SIG-M5 treated with dmso at 0.1 percent for 504 hours (cell line): ENCODE measurements around the gene CDK15.
"Not testable (repeated sequence)": the region's sequence is repeated elsewhere in the genome, so short reads cannot be mapped to it uniquely, and the experiment has no call there.

Experiments used
- DNase-seq: peaks from one replicate; lab custom pipeline; 2025; ENCODE audit not compliant: unreplicated experiment; lab: John Stamatoyannopoulos, UW

CDK15 gene

DNA sequence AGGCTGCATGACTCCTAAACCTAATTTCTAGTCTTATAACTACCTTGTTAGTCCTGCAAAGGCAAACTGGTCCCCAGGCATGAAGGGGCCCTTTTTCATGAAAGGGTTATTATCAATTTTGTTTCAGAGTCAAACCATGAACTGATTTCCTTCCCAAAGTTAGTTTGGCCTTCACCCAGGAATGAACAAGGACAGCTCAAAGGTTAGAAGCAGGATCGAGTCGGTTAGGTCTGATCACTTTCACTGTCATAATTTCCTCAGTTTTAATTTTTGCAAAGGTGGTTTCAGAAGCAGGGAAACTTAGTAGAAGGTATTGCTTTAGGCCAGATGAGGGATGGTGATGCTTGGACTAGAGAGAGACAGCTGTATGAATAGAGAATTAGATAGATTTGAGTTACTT is 16.9 kb upstream of the CDK15 start:
- no peak for DNase-seq

GRCh38 chr2:201790291-201790690 is 16.0 kb upstream of the CDK15 start:
- DNase-seq: no peak

GRCh38 chr2:201790989-201791388 is 15.3 kb upstream of the CDK15 start:
- DNase-seq: no peak

GRCh38 chr2:201793631-201794030 is 12.7 kb upstream of the CDK15 start:
- no peak for DNase-seq

GRCh38 chr2:201794294-201794693 is 12.0 kb upstream of the CDK15 start:
- DNase-seq: no peak

DNA sequence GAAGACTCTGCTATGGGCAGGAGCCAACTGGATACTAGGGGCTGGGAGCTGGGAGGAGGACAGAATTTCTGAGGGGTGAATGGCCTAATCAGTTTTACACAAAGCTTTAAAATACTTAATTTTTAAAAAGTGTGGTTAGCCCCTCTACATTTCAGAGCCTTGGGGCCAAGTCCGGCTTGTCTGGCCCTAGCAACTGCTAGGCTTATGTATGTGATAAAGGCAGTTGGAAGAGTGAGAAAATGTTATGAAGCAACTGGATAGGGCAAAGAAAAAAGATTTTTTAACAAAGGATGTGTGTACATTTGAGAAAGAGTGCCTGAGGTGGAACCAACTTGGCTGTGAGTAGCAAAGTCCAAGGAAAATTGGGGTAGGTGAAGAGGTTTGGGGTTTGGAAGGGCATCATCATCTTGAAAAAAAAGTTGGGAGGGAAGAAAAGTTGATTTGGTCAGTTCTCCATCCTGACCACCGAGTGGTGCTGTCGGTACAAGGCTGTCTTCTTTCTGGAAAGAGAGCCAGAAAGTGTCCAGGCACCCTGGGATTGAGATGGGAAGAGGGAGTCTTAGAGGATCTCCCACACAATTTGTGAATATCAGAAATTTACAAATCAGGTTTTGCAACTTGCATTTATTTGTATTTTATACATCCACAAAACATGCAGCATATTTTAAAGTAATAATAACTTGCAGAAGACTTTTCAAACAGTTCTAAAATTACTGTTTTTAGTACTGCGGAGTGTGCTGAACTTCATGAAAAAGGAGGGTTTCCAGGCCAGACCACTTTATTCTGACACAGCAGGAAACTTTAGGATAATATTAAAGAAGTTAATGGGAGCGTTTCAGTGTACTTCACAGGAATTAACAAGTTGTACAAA is 10.5 kb upstream of the CDK15 start:
- peak; percentile 25 for DNase-seq

- DNase-seq: no peak
Observed at GRCh38 chr2:201796478-201796865, 9.9 kb upstream of the CDK15 start.

DNA sequence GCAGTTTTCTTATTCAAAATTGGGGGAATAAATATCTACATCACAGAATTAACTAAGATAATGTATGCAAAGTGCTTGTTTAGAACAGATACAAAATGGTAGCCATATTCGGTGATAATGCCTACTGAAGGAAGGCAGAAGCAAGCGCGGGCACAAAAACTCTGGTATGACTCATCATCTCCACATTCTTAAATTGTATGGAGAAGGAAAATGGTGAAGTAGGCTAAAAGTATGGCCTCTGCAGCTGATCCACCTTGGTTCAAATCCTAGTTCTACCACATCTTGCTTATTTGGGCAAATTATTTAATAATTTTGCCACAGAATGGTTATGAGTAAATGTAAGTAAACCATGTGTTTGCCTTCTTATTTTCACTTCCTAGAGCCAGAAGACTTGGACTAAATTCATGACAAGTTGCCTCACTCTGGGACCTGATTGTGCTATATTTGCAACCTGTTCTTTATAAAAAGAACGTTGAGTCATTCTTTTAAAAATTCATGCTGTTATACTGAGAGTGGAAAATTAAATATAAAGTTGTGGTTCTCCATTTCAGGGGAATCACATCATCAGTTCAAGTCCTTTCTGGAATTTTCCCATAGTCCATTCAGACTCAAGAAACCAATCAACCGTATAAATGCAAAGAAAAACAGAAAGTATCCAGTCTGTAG is 9.0 kb upstream of the CDK15 start:
- peak; percentile 7 for DNase-seq

- no peak for DNase-seq
Observed at GRCh38 chr2:201798252-201798913, 8.0 kb upstream of the CDK15 start.

- peak; percentile 21 for DNase-seq
Observed at GRCh38 chr2:201798914-201799285, 7.4 kb upstream of the CDK15 start.

DNA sequence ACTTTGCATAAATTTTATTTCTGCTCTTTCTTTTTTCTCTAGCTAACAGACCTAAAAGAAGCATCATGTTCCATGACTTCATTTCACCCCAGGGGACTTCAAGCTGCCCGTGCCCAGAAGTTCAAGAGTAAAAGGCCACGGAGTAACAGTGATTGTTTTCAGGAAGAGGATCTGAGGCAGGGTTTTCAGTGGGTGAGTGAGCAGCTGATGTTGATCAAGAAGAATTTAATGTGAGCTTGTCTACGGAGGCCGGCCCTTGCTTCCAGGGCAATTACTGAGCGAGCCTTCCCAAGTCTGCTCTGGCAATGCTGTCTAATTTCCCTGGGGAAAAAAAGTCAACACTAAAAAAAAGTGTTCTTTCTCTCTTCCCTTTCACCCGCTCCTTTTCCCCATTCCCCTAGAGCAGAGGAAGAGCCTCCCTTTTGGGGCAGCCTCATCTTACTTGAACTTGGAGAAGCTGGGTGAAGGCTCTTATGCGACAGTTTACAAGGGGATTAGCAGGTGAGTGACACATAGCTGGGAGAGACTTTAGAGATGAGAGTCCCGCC is 1.2 kb downstream of the CDK15 start:
- no peak for DNase-seq

GRCh38 chr2:201808027-201808426 is 1.7 kb downstream of the CDK15 start:
- DNase-seq: no peak

- DNase-seq: no peak
Observed at GRCh38 chr2:201809633-201810032, 3.3 kb downstream of the CDK15 start.

DNA sequence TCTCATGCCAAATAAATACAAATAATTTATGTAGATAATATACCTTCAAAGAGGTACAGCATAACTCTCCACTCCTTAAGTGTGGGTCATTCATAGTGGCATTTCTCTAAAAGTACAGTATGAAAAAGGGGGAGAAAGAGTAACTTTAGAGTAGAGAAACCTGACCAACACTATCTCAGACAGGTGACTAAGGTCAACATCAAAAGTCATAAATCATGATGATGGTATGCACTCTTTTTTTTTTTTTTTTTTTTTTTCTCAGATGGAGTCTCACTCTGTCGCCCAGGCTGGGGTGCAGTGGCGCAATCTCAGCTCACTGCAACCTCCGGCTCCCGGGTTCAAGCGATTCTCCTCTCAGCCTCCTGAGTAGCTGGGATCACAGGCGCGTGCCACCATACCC is 4.3 kb downstream of the CDK15 start:
- DNase-seq: not testable (repeated sequence)

DNA sequence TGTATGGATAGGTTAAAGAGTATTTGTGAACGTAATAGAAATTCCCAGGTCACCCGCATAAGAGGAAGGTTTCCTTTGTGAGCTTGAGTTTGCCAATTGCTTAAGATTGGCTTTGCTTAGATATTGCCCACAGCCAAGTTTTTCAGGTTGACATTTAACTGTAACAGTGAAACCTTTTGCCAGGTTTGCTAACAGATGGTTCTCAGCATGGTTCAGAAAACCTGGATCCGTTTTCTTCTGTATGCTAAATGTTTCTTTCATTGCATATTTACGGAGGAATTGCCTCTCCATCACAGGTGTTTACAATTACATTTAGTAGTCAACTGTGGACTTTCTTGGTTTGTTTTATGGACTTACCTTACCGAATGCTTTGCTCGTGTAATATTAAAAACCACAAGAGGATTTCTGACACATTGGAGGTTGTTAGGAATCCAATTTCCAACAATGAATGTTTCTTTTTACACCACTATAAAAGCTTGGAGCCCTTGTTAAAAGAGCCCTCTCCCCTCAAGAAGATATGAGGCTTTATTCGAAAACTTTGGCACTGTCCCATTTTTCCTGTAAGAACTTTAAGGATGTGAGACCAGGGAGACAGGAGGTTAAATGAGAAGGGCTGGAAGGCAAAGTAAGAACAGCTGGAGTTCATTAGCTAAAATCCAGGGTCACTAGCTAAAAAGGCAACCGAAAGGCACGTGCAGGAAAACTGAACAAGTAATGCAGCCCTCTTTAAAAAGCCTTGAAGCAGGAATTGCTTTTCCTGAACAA is 7.8 kb downstream of the CDK15 start:
- DNase-seq: no peak

DNA sequence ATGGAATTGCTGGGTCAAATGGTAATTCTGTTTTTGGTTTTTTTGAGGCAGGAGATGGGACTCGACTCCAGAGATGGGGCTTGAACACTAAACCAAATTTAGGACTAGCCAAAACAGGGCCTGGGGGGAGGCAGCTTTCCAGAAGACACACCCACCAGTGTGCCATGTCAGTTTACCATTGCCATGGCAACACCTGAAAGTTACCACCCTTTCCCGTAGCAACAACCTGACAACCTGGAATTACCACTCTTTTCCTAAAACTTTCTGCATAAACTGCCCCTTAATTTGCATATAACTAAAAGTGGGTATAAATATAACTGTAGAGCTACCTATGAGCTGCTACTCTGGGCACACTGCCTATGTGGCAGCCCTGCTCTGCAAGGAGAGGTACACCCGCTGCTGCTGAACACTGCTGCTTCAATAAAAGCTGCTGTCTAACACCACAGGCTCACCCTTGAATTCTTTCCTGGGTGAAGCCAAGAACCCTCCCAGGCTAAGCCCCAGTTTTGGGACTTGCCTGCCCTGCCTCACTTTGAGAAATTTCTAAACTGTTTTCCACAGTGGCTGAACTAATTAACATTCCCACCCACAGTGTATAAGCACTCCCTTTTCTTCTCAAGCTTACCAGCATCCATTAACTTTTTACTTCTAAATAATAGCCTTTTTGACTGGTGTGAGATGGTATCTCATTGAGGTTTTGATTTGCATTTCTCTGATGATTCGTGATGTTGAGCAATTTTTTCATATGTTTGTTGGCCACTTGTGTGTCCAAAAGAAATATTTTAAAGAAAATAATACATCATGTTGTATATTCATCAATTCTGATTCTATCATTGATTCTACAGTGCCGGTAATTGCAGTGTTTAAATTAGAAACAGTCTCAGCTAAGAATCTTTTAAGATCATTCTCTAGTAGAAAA is 10.6 kb downstream of the CDK15 start:
- DNase-seq: no peak

DNA sequence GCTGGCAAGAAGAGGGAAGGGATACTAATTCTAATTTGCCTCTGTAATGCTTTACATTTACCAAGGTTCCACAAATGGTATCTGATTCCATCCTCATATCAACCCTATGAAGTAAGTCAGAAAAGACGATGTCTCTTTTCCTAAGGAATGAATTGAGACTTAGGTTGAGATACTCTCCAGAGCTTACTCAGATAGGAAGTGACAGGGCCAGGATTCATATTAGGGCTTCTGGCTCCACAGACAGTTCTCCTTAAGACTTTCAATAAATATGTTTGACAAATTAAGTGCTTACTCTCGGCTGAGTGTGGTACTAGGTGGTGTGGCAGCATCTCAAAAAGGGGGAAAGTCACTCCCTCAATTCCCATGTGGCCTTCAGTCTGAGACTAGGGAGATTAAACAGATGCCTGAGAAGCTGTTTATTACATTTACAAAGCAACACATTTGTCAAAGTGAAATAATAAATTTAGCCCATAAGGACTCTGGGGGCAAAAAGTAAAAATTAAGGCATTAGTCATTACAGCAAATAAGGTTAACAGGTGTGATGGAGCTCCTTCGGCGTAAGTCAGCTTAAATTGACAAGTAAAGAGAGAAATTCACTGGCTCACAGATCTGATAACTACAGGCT is 14.2 kb downstream of the CDK15 start:
- no peak for DNase-seq

GRCh38 chr2:201821080-201821479 is 14.7 kb downstream of the CDK15 start:
- no peak for DNase-seq

DNA sequence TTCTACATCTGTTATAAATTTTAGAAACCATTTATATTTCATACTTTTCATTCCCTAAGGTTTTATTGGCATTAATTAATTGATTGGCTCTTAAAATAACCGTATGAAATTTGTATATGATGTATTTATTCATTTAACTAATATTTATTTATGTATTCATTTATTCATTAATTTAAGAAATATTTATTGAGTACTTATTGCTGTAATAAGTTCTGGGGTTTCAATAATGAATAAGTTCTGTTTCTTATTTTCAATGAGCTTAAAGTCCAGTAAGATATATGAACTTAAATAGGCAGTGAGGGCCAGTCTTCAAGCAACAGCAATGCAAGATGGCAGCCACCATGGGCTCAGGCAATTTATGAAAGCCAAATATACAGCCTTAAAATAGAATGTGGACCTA is 17.9 kb downstream of the CDK15 start:
- no peak for DNase-seq

- no peak for DNase-seq
Observed at GRCh38 chr2:201827621-201828020, 21.3 kb downstream of the CDK15 start.
